Tibial nerve (tissue), 4 donors: ENCODE measurements around the gene TNFSF12. TPM values are rescaled to one million over a fixed set of nuclear protein-coding genes. Genes with fewer than 3 reads are reported as not detected.
A peak's percentile ranks its signal among the peaks of the same experiment; 100 is the strongest.

Experiments used
- DNase-seq, 2 donors: peaks; one replicate each; pipeline ENCODE4 v3.0.0-alpha.2; 2019; ENCODE audit warnings: low spot score in 2 of 2
- H3K27ac ChIP-seq, 4 donors: fragments of 200-600 bp; sonication (generic) in 3 of 4; one replicate each; pipeline ENCODE4 v1.5.1; 2017 to 2019; ENCODE audit warnings: mild to moderate bottlenecking in 1 of 4
- H3K27me3 ChIP-seq, 2 donors: fragments of 200-600 bp; sonication (generic) in 1 of 2; one replicate each; pipeline versions ENCODE4 v1.5.1 to v1.6.0; 2017 to 2019
- H3K36me3 ChIP-seq, 3 donors: fragments of 200-600 bp; sonication (generic); one replicate each; pipeline ENCODE4 v1.5.1; 2018 to 2019
- H3K4me1 ChIP-seq, 4 donors: fragments of 200-600 bp; sonication (generic) in 3 of 4; one replicate each; pipeline ENCODE4 v1.5.1; 2017 to 2019
- H3K4me3 ChIP-seq, 4 donors: fragments of 200-600 bp; sonication (generic) in 3 of 4; one replicate each; pipeline ENCODE4 v1.5.1; 2017 to 2019; ENCODE audit warnings: mild to moderate bottlenecking in 1 of 4, moderate library complexity in 1 of 4
- H3K9me3 ChIP-seq, 4 donors: fragments of 200-600 bp; sonication (generic) in 3 of 4; one replicate each; pipeline ENCODE4 v1.5.1; 2017 to 2019
- EP300 ChIP-seq, 2 donors: sonication (generic); formaldehyde crosslinking; IDR thresholded peaks; one replicate each; pipeline ENCODE4 v1.6.1; 2017; ENCODE audit warnings: antibody characterized with exemption in 2 of 2, mild to moderate bottlenecking in 1 of 2
- POLR2A ChIP-seq, 2 donors: fragments of 450-650 bp; IDR thresholded peaks; one replicate each; pipeline ENCODE4 v1.6.1; 2017; ENCODE audit warnings: antibody characterized with exemption in 2 of 2, mild to moderate bottlenecking in 2 of 2, moderate library complexity in 2 of 2
- WGBS, 2 donors: methylation state at CpG; one replicate each; pipeline ENCODE4 v1.1.5; 2018; 5-methylcytosine and 5-hydroxymethylcytosine counted together
- total RNA-seq, 4 donors: library from RNA; depleted of rRNA; stranded (reverse); fragments of >200 nt; gene quantifications; one replicate each; pipeline ENCODE4 v1.1.0, GENCODE V29; 2016
- TF ChIP-seq, protein P1 (sequence below), 5 experiments: fragments of 200-600 bp in 3 of 5; fragments of 450-650 bp in 2 of 5; sonication (generic) in 3 of 5; IDR thresholded peaks; one replicate each; pipeline ENCODE4 v1.5.1; 2016 to 2019; ENCODE audit warnings: antibody characterized with exemption in 5 of 5, mild to moderate bottlenecking in 3 of 5, moderate library complexity in 2 of 5

The TNFSF12 gene
- total RNA-seq, 4 donors from 2014 or later, result 59.4 to 109 (median 98.8) TPM

DNA sequence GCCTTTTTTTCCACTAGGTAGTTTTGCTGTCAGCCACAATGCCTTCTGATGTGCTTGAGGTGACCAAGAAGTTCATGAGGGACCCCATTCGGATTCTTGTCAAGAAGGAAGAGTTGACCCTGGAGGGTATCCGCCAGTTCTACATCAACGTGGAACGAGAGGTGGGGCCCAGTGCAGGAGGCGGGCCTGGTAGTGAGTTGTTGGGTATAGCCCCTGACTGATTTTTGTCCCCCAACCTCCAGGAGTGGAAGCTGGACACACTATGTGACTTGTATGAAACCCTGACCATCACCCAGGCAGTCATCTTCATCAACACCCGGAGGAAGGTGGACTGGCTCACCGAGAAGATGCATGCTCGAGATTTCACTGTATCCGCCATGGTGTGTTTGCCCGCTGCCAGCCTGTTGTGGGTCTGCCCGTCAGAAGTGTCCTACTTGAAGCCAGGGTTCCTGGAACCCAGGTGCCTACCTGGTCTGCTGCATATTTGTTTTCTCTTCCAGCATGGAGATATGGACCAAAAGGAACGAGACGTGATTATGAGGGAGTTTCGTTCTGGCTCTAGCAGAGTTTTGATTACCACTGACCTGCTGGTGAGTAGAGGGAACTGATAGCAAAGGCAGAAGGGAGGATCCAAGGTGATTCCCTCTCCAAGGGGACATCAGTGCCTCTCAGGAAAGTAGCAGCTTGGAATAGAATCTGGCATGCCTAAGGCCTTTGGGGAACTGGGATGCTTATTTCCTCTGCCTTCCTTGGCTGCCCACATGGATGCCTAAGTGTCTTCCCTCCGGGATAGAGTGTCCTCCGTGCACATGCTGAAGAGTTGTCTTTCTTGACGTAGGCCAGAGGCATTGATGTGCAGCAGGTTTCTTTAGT lies 28.7 kb downstream of the TNFSF12 start:
- Histone ChIP-seq H3K4me1 (peaks cover 0 to 85% (median 56%) of the 10 kb centered on the region in 4 donors), H3K36me3 (peaks cover 4 to 74% (median 27%) of the 10 kb centered on the region in 3 donors), H3K4me3 (no peak overlapping the region), H3K27me3 (no peaks in the 10 kb centered on the region), H3K27ac (peak overlapping the region in 2 of 4 donors; percentile 97), H3K9me3 (no peaks in the 10 kb centered on the region)
- DNase-seq, result no peak
- 74 to 82% methylated on average over 17 of the region's 17 CpGs for WGBS, 2 donors
- TF ChIP-seq, protein P1, sequence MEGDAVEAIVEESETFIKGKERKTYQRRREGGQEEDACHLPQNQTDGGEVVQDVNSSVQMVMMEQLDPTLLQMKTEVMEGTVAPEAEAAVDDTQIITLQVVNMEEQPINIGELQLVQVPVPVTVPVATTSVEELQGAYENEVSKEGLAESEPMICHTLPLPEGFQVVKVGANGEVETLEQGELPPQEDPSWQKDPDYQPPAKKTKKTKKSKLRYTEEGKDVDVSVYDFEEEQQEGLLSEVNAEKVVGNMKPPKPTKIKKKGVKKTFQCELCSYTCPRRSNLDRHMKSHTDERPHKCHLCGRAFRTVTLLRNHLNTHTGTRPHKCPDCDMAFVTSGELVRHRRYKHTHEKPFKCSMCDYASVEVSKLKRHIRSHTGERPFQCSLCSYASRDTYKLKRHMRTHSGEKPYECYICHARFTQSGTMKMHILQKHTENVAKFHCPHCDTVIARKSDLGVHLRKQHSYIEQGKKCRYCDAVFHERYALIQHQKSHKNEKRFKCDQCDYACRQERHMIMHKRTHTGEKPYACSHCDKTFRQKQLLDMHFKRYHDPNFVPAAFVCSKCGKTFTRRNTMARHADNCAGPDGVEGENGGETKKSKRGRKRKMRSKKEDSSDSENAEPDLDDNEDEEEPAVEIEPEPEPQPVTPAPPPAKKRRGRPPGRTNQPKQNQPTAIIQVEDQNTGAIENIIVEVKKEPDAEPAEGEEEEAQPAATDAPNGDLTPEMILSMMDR (IDR thresholded peaks at IDR 0.05), result no peak
- TF ChIP-seq EP300 (IDR thresholded peaks at IDR 0.05) (no peak), POLR2A (IDR thresholded peaks at IDR 0.05) (no peak)

DNA sequence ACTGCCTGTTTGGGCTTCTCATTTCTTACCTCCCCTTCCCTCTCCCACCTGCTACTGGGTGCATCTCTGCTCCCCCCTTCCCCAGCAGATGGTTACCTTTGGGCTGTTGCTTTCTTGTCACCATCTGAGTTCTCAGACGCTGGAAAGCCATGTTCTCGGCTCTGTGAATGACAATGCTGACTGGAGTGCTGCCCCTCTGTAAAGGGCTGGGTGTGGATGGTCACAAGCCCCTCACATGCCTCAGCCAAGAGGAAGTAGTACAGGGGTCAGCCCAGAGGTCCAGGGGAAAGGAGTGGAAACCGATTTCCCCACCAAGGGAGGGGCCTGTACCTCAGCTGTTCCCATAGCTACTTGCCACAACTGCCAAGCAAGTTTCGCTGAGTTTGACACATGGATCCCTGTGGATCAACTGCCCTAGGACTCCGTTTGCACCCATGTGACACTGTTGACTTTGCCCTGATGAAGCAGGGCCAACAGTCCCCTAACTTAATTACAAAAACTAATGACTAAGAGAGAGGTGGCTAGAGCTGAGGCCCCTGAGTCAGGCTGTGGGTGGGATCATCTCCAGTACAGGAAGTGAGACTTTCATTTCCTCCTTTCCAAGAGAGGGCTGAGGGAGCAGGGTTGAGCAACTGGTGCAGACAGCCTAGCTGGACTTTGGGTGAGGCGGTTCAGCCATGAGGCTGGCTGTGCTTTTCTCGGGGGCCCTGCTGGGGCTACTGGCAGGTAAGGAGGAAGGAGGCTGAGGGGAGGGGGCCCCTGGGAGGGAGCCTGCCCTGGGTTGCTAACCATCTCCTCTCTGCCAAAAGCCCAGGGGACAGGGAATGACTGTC lies 30.4 kb downstream of the TNFSF12 start, which contains the start of gene CD68:
Gene CD68 (plus strand): TSS at position 638 of the 833 bp plus-strand sequence. CDS start 40 bp downstream, at position 678.
- Histone ChIP-seq H3K4me1 (peaks cover 0 to 90% (median 62%) of the 10 kb centered on the region in 4 donors), H3K27ac (peak within 1 kb of the TSS; percentile 46 to 97 (median 96)), H3K9me3 (no peaks in the 10 kb centered on the region), H3K36me3 (peaks cover 4 to 70% (median 27%) of the 10 kb centered on the region in 3 donors), H3K4me3 (peak within 1 kb of the TSS; percentile 11 to 59 (median 26)), H3K27me3 (no peaks in the 10 kb centered on the region)
- 15 to 20% methylated on average over 7 of the region's 7 CpGs for WGBS, 2 donors
- DNase-seq, result peak in 1 of 2 donors; percentile 64
- TF ChIP-seq EP300 (IDR thresholded peaks at IDR 0.05) (peak in 1 of 2 donors; percentile 86), POLR2A (IDR thresholded peaks at IDR 0.05) (peak; percentile 48 to 60)
- TF ChIP-seq, protein P1 (IDR thresholded peaks at IDR 0.05), result peak in 1 of 5 experiments; percentile 7

DNA sequence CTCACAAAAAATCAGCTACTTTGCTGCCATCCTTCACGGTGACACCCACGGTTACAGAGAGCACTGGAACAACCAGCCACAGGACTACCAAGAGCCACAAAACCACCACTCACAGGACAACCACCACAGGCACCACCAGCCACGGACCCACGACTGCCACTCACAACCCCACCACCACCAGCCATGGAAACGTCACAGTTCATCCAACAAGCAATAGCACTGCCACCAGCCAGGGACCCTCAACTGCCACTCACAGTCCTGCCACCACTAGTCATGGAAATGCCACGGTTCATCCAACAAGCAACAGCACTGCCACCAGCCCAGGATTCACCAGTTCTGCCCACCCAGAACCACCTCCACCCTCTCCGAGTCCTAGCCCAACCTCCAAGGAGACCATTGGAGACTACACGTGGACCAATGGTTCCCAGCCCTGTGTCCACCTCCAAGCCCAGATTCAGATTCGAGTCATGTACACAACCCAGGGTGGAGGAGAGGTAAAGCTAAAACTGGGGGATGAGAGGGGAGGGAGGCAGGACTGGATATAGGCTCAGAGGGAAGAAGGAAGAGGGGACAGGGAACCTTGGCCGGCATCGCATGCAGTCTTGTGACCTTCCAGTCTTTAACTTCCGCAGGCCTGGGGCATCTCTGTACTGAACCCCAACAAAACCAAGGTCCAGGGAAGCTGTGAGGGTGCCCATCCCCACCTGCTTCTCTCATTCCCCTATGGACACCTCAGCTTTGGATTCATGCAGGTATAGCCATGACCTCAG lies 31.2 kb downstream of the TNFSF12 start:
- peak in 1 of 2 donors; percentile 22 for DNase-seq
- WGBS, 2 donors, result 68 to 70% methylated on average over 12 of the region's 12 CpGs
- Histone ChIP-seq H3K27ac (peak overlapping the region; percentile 46 to 97 (median 96)), H3K9me3 (no peaks in the 10 kb centered on the region), H3K27me3 (no peaks in the 10 kb centered on the region), H3K4me3 (peak overlapping the region; percentile 11 to 59 (median 26)), H3K36me3 (peaks cover 4 to 62% (median 27%) of the 10 kb centered on the region in 3 donors), H3K4me1 (peaks cover 0 to 90% (median 60%) of the 10 kb centered on the region in 4 donors)
- TF ChIP-seq EP300 (IDR thresholded peaks at IDR 0.05) (no peak), POLR2A (IDR thresholded peaks at IDR 0.05) (no peak)
- TF ChIP-seq, protein P1 (IDR thresholded peaks at IDR 0.05), result no peak

DNA sequence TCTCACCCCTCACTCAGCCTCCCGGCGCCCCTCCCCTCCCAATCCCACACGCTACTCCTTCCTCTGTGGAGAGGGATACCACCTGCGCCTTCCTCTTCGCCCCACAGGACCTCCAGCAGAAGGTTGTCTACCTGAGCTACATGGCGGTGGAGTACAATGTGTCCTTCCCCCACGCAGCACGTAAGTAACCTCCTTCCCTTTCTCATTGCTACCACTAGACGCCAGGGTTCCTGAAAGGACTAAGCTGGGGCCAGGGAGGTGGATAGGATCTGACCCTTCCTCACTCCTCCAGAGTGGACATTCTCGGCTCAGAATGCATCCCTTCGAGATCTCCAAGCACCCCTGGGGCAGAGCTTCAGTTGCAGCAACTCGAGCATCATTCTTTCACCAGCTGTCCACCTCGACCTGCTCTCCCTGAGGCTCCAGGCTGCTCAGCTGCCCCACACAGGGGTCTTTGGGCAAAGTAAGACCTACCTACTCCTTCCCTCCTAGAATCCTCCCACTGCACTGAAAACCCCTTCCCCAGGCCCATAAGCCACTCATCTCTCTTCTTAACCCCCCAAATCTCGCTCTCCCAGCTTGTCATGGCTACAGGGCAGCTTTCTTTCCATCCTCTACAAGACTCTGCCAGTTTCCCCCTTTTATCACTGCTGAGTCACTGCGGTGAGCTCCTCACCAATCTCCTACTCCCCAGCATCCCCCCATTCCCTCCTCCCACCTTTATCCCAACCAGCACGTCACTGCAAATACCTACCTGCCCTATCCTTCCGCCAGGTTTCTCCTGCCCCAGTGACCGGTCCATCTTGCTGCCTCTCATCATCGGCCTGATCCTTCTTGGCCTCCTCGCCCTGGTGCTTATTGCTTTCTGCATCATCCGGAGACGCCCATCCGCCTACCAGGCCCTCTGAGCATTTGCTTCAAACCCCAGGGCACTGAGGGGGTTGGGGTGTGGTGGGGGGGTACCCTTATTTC lies 32.0 kb downstream of the TNFSF12 start:
- Histone ChIP-seq H3K36me3 (peaks cover 4 to 53% (median 23%) of the 10 kb centered on the region in 3 donors), H3K27ac (peak overlapping the region; percentile 46 to 97 (median 96)), H3K4me1 (peaks cover 0 to 90% (median 51%) of the 10 kb centered on the region in 4 donors), H3K9me3 (no peaks in the 10 kb centered on the region), H3K27me3 (no peaks in the 10 kb centered on the region), H3K4me3 (peak overlapping the region in 2 of 4 donors; percentile 12 to 59)
- DNase-seq, result no peak
- TF ChIP-seq EP300 (IDR thresholded peaks at IDR 0.05) (no peak), POLR2A (IDR thresholded peaks at IDR 0.05) (no peak)
- TF ChIP-seq, protein P1 (IDR thresholded peaks at IDR 0.05), result no peak
- WGBS, 2 donors, result 73 to 76% methylated on average over 23 of the region's 23 CpGs
